Measurements from ENCODE around the gene NFKBIE. TPM values are rescaled to one million over a fixed set of nuclear protein-coding genes. Genes with fewer than 3 reads are reported as not detected.

The NFKBIE gene
- total RNA-seq, 6 experiments from 2014 or later: 2.5 to 30.2 (median 10.8) TPM

DNA sequence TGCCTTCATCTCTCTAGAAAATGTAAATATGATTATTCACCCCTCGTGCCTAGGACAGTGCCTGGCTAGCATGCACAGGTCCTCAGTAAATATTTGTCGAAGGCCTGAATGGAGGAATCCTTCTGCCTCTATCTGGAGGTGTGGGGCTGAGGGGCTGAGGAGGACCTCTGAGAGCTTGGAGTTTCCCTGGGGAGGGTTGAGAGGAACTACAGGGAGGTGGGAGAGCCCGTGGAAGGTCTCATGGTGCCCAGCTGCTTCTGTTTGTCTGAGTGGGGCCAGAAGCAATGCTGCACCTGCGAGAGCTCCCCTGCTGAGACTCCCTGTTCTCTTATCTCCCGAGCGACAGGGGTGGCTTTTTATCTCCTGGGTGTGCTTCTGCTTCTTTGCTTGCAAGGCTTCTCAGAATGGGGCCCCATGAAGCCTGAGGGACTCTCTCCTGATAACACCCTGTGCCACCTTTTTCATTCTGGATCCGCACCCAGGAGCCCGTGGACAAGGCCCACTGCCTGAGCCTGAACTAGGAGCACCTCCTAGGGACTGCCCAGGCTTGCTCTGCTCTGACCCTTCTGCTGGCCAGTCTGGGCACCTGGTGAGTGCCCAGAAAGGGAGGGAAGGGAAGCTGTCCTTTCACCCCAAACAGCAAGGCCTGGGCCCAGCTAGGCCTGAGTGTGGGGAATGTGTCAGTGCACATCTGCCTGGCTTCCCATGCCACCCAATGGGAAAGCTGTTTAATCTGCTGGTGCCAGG is 39.6 kb downstream of the NFKBIE start:
- peak in 2 of 3 donors; percentile 79 to 84 for DNase-seq

DNA sequence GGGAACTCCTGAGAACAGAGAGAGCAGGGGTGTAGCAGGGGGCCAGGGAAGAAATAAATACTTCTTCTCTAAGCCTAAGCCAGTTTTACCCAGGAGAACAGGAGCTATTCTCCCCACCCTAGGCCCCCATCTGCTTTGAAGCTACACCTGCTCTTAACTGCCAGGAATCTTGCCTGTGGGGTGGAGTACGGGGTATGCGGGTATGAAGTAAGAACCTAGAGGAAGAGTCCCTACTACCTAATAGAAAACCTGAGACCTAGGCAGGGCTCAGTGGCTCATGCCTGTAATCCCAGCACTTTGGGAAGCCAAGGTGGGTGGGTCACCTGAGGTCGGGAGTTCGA is 40.4 kb downstream of the NFKBIE start:
- ATAC-seq (no peak), DNase-seq (no peak)
- H3K4me1 ChIP-seq: peaks cover 0 to 91% (median 37%) of the 10 kb centered on the region in 4 donors
- WGBS (ENCODE audit: insufficient coverage, low coverage, low lambda C conversion rate, missing lambda C conversion rate): 54% methylated on average over 2 of the region's 4 CpGs
- peak overlapping the region in 1 of 3 donors; percentile 77 for H3K27ac ChIP-seq
- H3K4me3 ChIP-seq: peak overlapping the region in 1 of 3 donors; percentile 80
- no peaks in the 10 kb centered on the region for H3K36me3 ChIP-seq
- no peaks in the 10 kb centered on the region for H3K9me3 ChIP-seq
- intact Hi-C loops (cut with DNase I): no loop called here
- TF ChIP-seq POLR2A (IDR thresholded peaks at IDR 0.05): no peak
- TF ChIP-seq, protein P1, sequence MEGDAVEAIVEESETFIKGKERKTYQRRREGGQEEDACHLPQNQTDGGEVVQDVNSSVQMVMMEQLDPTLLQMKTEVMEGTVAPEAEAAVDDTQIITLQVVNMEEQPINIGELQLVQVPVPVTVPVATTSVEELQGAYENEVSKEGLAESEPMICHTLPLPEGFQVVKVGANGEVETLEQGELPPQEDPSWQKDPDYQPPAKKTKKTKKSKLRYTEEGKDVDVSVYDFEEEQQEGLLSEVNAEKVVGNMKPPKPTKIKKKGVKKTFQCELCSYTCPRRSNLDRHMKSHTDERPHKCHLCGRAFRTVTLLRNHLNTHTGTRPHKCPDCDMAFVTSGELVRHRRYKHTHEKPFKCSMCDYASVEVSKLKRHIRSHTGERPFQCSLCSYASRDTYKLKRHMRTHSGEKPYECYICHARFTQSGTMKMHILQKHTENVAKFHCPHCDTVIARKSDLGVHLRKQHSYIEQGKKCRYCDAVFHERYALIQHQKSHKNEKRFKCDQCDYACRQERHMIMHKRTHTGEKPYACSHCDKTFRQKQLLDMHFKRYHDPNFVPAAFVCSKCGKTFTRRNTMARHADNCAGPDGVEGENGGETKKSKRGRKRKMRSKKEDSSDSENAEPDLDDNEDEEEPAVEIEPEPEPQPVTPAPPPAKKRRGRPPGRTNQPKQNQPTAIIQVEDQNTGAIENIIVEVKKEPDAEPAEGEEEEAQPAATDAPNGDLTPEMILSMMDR (IDR thresholded peaks at IDR 0.05): no peak
- H3K27me3 ChIP-seq: no peaks in the 10 kb centered on the region

More for the DNA sequence above, 39.6 kb downstream of the NFKBIE start:
- peak in 2 of 4 donors; percentile 7 to 35 for ATAC-seq
- peak overlapping the region in 1 of 3 donors; percentile 13 for H3K4me3 ChIP-seq
- TF ChIP-seq POLR2A (IDR thresholded peaks at IDR 0.05): no peak
- TF ChIP-seq, protein P1 (IDR thresholded peaks at IDR 0.05): peak in 1 of 4 donors; percentile 10
- no peaks in the 10 kb centered on the region for H3K36me3 ChIP-seq
- no peaks in the 10 kb centered on the region for H3K9me3 ChIP-seq
- H3K27ac ChIP-seq: peak overlapping the region in 1 of 3 donors; percentile 77
- intact Hi-C loops (cut with DNase I): no loop called here
- no peaks in the 10 kb centered on the region for H3K27me3 ChIP-seq
- peaks cover 0 to 92% (median 36%) of the 10 kb centered on the region in 4 donors for H3K4me1 ChIP-seq
- WGBS (ENCODE audit: insufficient coverage, low coverage, low lambda C conversion rate, missing lambda C conversion rate): 38% methylated on average over 7 of the region's 8 CpGs

DNA sequence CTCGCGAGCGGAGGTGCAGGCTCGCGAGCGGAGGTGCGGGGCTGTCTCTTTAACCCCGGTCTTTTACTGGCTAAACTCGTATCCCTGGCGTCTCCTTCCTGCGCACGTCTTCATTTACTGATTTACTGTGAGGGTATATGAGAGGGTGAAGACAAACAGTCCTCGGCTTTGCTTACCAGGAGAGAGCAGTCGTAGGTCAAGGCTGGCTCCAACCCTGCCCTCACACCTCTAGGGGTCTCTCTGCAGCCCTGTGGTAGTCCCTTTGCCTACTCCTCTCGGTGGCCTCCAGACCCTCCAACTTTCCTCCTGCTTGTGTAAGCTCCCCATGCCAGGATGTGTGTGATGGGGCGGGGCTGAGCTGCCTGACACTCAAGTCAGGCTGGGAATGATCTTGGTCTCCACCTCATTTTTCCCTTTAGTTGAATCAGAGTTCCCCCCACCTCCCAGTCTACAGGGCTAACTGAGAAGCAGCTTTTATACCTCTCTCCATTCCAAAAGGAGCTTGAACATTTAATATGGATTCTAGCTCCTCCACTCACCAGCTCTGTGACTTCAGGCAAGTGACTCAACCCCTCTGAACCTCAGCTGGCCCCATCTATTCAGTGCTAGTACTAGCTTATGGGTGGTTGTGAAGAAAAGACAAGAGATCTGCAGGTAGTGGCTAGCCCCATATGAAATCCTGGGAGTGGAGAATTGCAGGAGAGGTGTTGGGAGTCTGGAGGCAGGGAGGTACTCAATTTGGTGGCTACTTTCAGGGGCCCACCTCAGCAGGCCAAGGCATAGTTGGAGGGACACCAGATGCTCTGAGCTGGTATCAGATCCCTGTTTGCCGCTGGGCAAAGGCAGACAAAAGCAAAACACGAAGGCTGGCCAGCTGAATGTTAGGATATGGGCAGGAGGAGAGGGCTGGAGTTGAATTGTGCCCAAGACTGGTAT is 41.1 kb downstream of the NFKBIE start:
- Histone ChIP-seq H3K27ac (peak overlapping the region in 2 of 3 donors; percentile 67 to 78), H3K4me3 (peak overlapping the region; percentile 70 to 80 (median 70)), H3K4me1 (peaks cover 0 to 87% (median 35%) of the 10 kb centered on the region in 4 donors), H3K9me3 (no peaks in the 10 kb centered on the region), H3K36me3 (no peaks in the 10 kb centered on the region), H3K27me3 (no peaks in the 10 kb centered on the region)
- WGBS (ENCODE audit: insufficient coverage, low coverage, low lambda C conversion rate, missing lambda C conversion rate): 5% methylated on average over 10 of the region's 18 CpGs
- intact Hi-C loops (cut with DNase I): no loop called here
- DNase-seq (no peak), ATAC-seq (no peak)
- TF ChIP-seq, protein P1 (IDR thresholded peaks at IDR 0.05): peak in 1 of 4 donors; percentile 4
- TF ChIP-seq POLR2A (IDR thresholded peaks at IDR 0.05): no peak

DNA sequence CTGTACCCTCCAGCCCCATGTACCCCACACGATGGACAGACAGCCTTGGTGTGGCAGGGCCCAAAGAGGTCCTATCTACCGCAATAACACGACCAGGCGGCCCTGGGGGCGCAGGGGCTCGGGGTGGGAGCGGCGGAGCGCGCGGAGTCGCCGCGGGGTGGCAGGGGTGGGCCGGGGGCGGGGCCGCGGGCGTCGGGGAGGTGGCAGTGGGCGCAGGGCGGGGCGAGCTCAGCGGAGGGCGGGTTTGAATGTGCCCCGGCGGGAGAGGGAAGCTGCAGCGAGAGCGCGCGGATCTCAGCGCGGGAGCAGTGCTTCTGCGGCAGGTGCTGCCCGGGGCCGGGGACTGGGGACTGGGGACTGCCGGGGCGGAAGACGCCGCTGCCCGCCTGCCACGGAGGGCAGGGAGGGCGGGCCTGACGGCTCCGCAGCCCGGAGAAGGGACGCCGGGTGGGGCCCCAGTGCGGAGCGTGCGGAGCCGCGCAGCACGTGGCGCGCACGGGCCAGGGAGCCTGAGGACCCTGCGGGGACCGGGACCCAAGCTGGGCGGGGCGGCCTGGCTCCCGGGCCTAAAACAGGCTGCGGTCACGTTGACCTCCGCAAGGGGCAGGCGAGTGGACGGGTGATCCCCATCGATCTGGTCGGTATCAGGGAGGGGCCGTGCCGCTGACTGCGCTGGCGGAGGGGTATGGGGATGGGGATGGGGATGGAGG is 41.9 kb downstream of the NFKBIE start, which contains the start of gene SLC29A1:
Gene SLC29A1, plus strand, starts transcription at position 277 of the 710 bp plus-strand sequence. CDS start 3,719 bp downstream, outside the sequence.
- H3K9me3 ChIP-seq: no peaks in the 10 kb centered on the region
- DNase-seq (peak; percentile 86 to 90 (median 88)), ATAC-seq (peak; percentile 27 to 62 (median 52))
- H3K36me3 ChIP-seq: no peaks in the 10 kb centered on the region
- H3K4me1 ChIP-seq: peaks cover 0 to 85% (median 36%) of the 10 kb centered on the region in 4 donors
- intact Hi-C loops (cut with DNase I): no loop called here
- peak; percentile 41 for TF ChIP-seq POLR2A (IDR thresholded peaks at IDR 0.05)
- TF ChIP-seq, protein P1 (IDR thresholded peaks at IDR 0.05): peak; percentile 26 to 39 (median 26)
- 0% methylated on average over 8 of the region's 73 CpGs for WGBS (ENCODE audit: insufficient coverage, low coverage, low lambda C conversion rate, missing lambda C conversion rate)
- peak within 1 kb of the TSS; percentile 70 to 80 (median 70) for H3K4me3 ChIP-seq
- H3K27me3 ChIP-seq: no peaks in the 10 kb centered on the region
- peak within 1 kb of the TSS; percentile 67 to 80 (median 78) for H3K27ac ChIP-seq

Data from right lobe of liver (tissue), 6 donors.